H9 (cell line): ENCODE results near the gene SMCO4. TPM values are rescaled to one million over a fixed set of nuclear protein-coding genes. Genes with fewer than 3 reads are reported as not detected.

Experiments used
- DNase-seq: peaks from one replicate; pipeline ENCODE4 v3.0.0-alpha.2; 2017
- H2AFZ ChIP-seq: one replicate; pipeline ENCODE4 v1.6.1; 2013; ENCODE audit warnings: mild to moderate bottlenecking, low read length, control low read depth, moderate library complexity
- H2AK5ac ChIP-seq: 2 replicates; pipeline ENCODE4 v1.6.1; 2013; ENCODE audit warnings: low read length, control low read depth, mixed read lengths; ENCODE audit not compliant: insufficient read length
- H2BK120ac ChIP-seq: one replicate; pipeline ENCODE4 v1.6.1; 2013; ENCODE audit warnings: low read depth, mild to moderate bottlenecking, low read length, control low read depth, inconsistent platforms; ENCODE audit not compliant: poor library complexity, severe bottlenecking
- H2BK12ac ChIP-seq: 2 replicates; pipeline ENCODE4 v1.6.1; 2013; ENCODE audit warnings: low read length, control low read depth, mixed read lengths, low read depth; ENCODE audit not compliant: insufficient read length
- H2BK15ac ChIP-seq: 2 replicates; pipeline ENCODE4 v1.6.1; 2013; ENCODE audit warnings: low read depth, low read length, control low read depth
- H2BK20ac ChIP-seq: one replicate; pipeline ENCODE4 v1.6.1; 2013; ENCODE audit warnings: low read depth, mild to moderate bottlenecking, low read length, control low read depth, inconsistent platforms; ENCODE audit not compliant: poor library complexity, severe bottlenecking
- H2BK5ac ChIP-seq: 2 replicates; pipeline ENCODE4 v1.6.1; 2013; ENCODE audit warnings: low read length, control low read depth, mixed read lengths; ENCODE audit not compliant: insufficient read length
- H3K14ac ChIP-seq: 2 replicates; pipeline ENCODE4 v1.6.1; 2013; ENCODE audit warnings: low read length, control low read depth; ENCODE audit not compliant: insufficient read depth
- H3K18ac ChIP-seq: 2 replicates; pipeline ENCODE4 v1.6.1; 2013; ENCODE audit warnings: low read depth, mild to moderate bottlenecking, mixed read lengths, low read length, control low read depth; ENCODE audit not compliant: insufficient read length
- H3K23ac ChIP-seq: 2 replicates; pipeline ENCODE4 v1.6.1; 2013; ENCODE audit warnings: low read length, control low read depth, mixed read lengths, low read depth; ENCODE audit not compliant: insufficient read length
- H3K23me2 ChIP-seq: 2 replicates; pipeline ENCODE4 v1.6.1; 2013; ENCODE audit warnings: low read depth, mild to moderate bottlenecking, mixed read lengths, low read length, control low read depth; ENCODE audit not compliant: insufficient read length, poor library complexity, severe bottlenecking
- H3K27ac ChIP-seq: 2 replicates; pipeline ENCODE4 v1.5.1; 2013; ENCODE audit warnings: low read length, control low read depth, mixed read lengths, low read depth; ENCODE audit not compliant: insufficient read length
- H3K27me3 ChIP-seq: 2 replicates; pipeline ENCODE4 v1.6.1; 2013; ENCODE audit warnings: low read length, control low read depth, inconsistent platforms; ENCODE audit not compliant: insufficient read depth
- H3K4ac ChIP-seq: 2 replicates; pipeline ENCODE4 v1.6.1; 2013; ENCODE audit warnings: low read depth, mild to moderate bottlenecking, control low read depth, inconsistent platforms, low read length, moderate library complexity
- H3K4me1 ChIP-seq: 2 replicates; pipeline ENCODE4 v1.6.1; 2013; ENCODE audit warnings: low read length, control low read depth, inconsistent platforms; ENCODE audit not compliant: insufficient read depth
- H3K4me2 ChIP-seq: 2 replicates; pipeline ENCODE4 v1.6.1; 2013; ENCODE audit warnings: low read length, control low read depth, mixed read lengths; ENCODE audit not compliant: insufficient read length, insufficient read depth
- H3K56ac ChIP-seq: 2 replicates; pipeline ENCODE4 v1.6.1; 2013; ENCODE audit warnings: low read depth, mild to moderate bottlenecking, mixed read lengths, low read length, control low read depth; ENCODE audit not compliant: insufficient read length
- H3K79me1 ChIP-seq: 2 replicates; pipeline ENCODE4 v1.6.1; 2013; ENCODE audit warnings: low read depth, mild to moderate bottlenecking, moderate library complexity, low read length, control low read depth, inconsistent platforms; ENCODE audit not compliant: insufficient read depth, poor library complexity, severe bottlenecking
- H3K79me2 ChIP-seq: 2 replicates; pipeline ENCODE4 v1.6.1; 2013; ENCODE audit warnings: low read length, control low read depth, inconsistent platforms; ENCODE audit not compliant: insufficient read depth
- H3K9ac ChIP-seq: 2 replicates; pipeline ENCODE4 v1.6.1; 2013; ENCODE audit warnings: low read length, control low read depth, mixed read lengths; ENCODE audit not compliant: insufficient read length; ENCODE audit errors: extremely low read depth
- H3K9me3 ChIP-seq: one replicate; pipeline ENCODE4 v1.6.1; 2013; ENCODE audit warnings: low read depth, low read length, inconsistent platforms; ENCODE audit not compliant: control insufficient read depth
- H3T11ph ChIP-seq: one replicate; pipeline ENCODE4 v1.6.1; 2013; ENCODE audit warnings: mild to moderate bottlenecking, low read length, control low read depth, inconsistent platforms
- H4K20me1 ChIP-seq: one replicate; pipeline ENCODE4 v1.6.1; 2013; ENCODE audit not compliant: control insufficient read depth, insufficient read length, insufficient read depth
- H4K5ac ChIP-seq: 2 replicates; pipeline ENCODE4 v1.6.1; 2013; ENCODE audit warnings: low read depth, mild to moderate bottlenecking, mixed read lengths, low read length, control low read depth; ENCODE audit not compliant: insufficient read length
- H4K8ac ChIP-seq: replicated peaks from 2 replicates; pipeline ENCODE4 v1.6.1; 2013; ENCODE audit warnings: low read length, control low read depth, mixed read lengths, low read depth; ENCODE audit not compliant: insufficient read length
- H4K91ac ChIP-seq: 2 replicates; pipeline ENCODE4 v1.6.1; 2013; ENCODE audit warnings: low read depth, mild to moderate bottlenecking, moderate library complexity, mixed read lengths, low read length, control low read depth; ENCODE audit not compliant: insufficient read length
- H3K27ac Mint-ChIP-seq, 3 experiments: 2 replicates in 2 of 3; 3 replicates in 1 of 3; pipeline ENCODE4 v1.8.0; 2020 to 2021; ENCODE audit warnings: mixed read lengths in 3 of 3, mild to moderate bottlenecking in 1 of 3, moderate library complexity in 1 of 3
- H3K27me3 Mint-ChIP-seq: 2 replicates; pipeline ENCODE4 v1.8.0; 2021; ENCODE audit warnings: low read depth, mild to moderate bottlenecking, moderate library complexity, mixed read lengths
- H3K36me3 Mint-ChIP-seq, 3 experiments: 2 replicates in 2 of 3; 3 replicates in 1 of 3; pipeline ENCODE4 v1.8.0; 2020 to 2021; ENCODE audit warnings: low read depth in 3 of 3, mixed read lengths in 3 of 3; ENCODE audit not compliant: insufficient read depth in 1 of 3
- H3K4me1 Mint-ChIP-seq, 2 experiments: 2 replicates each; pipeline ENCODE4 v1.8.0; 2020; ENCODE audit warnings: mixed read lengths in 2 of 2
- H3K4me3 Mint-ChIP-seq, 2 experiments: 2 replicates in 1 of 2; 3 replicates in 1 of 2; pipeline ENCODE4 v1.8.0; 2020 to 2021; ENCODE audit warnings: mild to moderate bottlenecking in 2 of 2, mixed read lengths in 2 of 2, moderate library complexity in 1 of 2
- H3K9me3 Mint-ChIP-seq, 2 experiments: 2 replicates in 1 of 2; 3 replicates in 1 of 2; pipeline ENCODE4 v1.8.0; 2020; ENCODE audit warnings: mild to moderate bottlenecking in 2 of 2, mixed read lengths in 2 of 2, moderate library complexity in 1 of 2
- WGBS: extraction: QIAGEN DNeasy Blood & Tissue Kit; methylation state at CpG from one replicate; pipeline ENCODE4 v1.1.7; 2013; ENCODE audit warnings: missing lambda C conversion rate, low lambda C conversion rate, mixed read lengths; ENCODE audit not compliant: insufficient read length; ENCODE audit errors: extremely low coverage; 5-methylcytosine and 5-hydroxymethylcytosine counted together
- total RNA-seq: library from RNA; stranded (reverse); gene quantifications from 2 replicates; pipeline ENCODE4 v1.2.1, GENCODE V29; 2021
- TF ChIP-seq, protein P1 (sequence below): fragments of 200-600 bp; sonication (generic); conservative IDR thresholded peaks from 3 replicates; pipeline ENCODE4 v1.8.0; 2021; ENCODE audit warnings: antibody characterized with exemption, mild to moderate bottlenecking

The SMCO4 gene
- total RNA-seq, 1 experiment from 2014 or later: 35.6 TPM

- Mint-ChIP-seq H3K27me3 (no peaks in the 10 kb centered on the region), H3K4me3 (no peak overlapping the region), H3K36me3 (peaks cover 17 to 20% (median 17%) of the 10 kb centered on the region in 3 experiments), H3K27ac (peak overlapping the region in 1 of 3 experiments; percentile 31; a peak in 3 of 7 replicates), H3K4me1 (peaks cover 51 to 54% of the 10 kb centered on the region in 2 experiments), H3K9me3 (peaks cover 0 to 3% of the 10 kb centered on the region in 2 experiments; a peak in 1 of 5 replicates)
- Histone ChIP-seq H3K23ac (no peak overlapping the region), H3K56ac (no peak overlapping the region), H3K27me3 (no peaks in the 10 kb centered on the region), H4K5ac (no peak overlapping the region), H3K79me1 (no peaks in the 10 kb centered on the region), H2BK12ac (no peak overlapping the region), H3K4me2 (peak overlapping the region; percentile 5), H2BK5ac (no peak overlapping the region), H3K23me2 (no peaks in the 10 kb centered on the region), H2BK120ac (no peak overlapping the region), H3K18ac (no peak overlapping the region), H4K20me1 (no peaks in the 10 kb centered on the region), H2BK20ac (no peak overlapping the region), H3K27ac (no peak overlapping the region), H3K4me1 (peaks cover 15% of the 10 kb centered on the region; the same call in 1 of the 2 replicates), H2AFZ (no peak overlapping the region), H3K9ac (no peak overlapping the region), H3K79me2 (no peaks in the 10 kb centered on the region), H3K9me3 (no peaks in the 10 kb centered on the region), H3T11ph (no peak overlapping the region), H4K8ac (no peak overlapping the region), H4K91ac (no peak overlapping the region), H3K14ac (no peak overlapping the region), H3K4ac (no peak overlapping the region), H2BK15ac (no peak overlapping the region), H2AK5ac (no peak overlapping the region)
- DNase-seq: no peak
- no CpG with 5 or more reads among the region's 4 CpGs for WGBS
- TF ChIP-seq, protein P1, sequence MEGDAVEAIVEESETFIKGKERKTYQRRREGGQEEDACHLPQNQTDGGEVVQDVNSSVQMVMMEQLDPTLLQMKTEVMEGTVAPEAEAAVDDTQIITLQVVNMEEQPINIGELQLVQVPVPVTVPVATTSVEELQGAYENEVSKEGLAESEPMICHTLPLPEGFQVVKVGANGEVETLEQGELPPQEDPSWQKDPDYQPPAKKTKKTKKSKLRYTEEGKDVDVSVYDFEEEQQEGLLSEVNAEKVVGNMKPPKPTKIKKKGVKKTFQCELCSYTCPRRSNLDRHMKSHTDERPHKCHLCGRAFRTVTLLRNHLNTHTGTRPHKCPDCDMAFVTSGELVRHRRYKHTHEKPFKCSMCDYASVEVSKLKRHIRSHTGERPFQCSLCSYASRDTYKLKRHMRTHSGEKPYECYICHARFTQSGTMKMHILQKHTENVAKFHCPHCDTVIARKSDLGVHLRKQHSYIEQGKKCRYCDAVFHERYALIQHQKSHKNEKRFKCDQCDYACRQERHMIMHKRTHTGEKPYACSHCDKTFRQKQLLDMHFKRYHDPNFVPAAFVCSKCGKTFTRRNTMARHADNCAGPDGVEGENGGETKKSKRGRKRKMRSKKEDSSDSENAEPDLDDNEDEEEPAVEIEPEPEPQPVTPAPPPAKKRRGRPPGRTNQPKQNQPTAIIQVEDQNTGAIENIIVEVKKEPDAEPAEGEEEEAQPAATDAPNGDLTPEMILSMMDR: no peak
These were observed 45.0 kb downstream of the SMCO4 start for GRCh38 chr11:93498161-93498560.
